WTC11 (cell line): Measurements from ENCODE around the gene TMEM156.

ENCODE experiments used
- CDX4 ChIP-seq: fragments of 250-450 bp; sonication (Bioruptor Pico); IDR thresholded peaks from 2 replicates; pipeline ENCODE4 v1.9.0; 2021; ENCODE audit warnings: moderate library complexity, mild to moderate bottlenecking, inconsistent platforms, borderline replicate concordance
- JAZF1 ChIP-seq: fragments of 250-450 bp; sonication (Bioruptor Pico); IDR thresholded peaks from 2 replicates; pipeline ENCODE4 v1.9.0; 2021; ENCODE audit warnings: moderate library complexity, mild to moderate bottlenecking, inconsistent platforms
- JUN ChIP-seq: sonication (generic); formaldehyde crosslinking; IDR thresholded peaks from 2 replicates; pipeline ENCODE4 v1.8.0; 2023; ENCODE audit warnings: mild to moderate bottlenecking, missing genetic modification reagents
- TEAD1 ChIP-seq: sonication (generic); formaldehyde crosslinking; IDR thresholded peaks from 2 replicates; pipeline ENCODE4 v1.8.0; 2022; ENCODE audit warnings: mild to moderate bottlenecking, missing genetic modification reagents
- ZBTB21 ChIP-seq: sonication (generic); formaldehyde crosslinking; IDR thresholded peaks from 2 replicates; pipeline ENCODE4 v1.8.1; 2023; ENCODE audit warnings: mild to moderate bottlenecking, missing genetic modification reagents, borderline replicate concordance
- TF ChIP-seq, protein P1 (sequence below): fragments of 200-600 bp; IDR thresholded peaks from 2 replicates; pipeline ENCODE4 v1.8.0; 2022; ENCODE audit warnings: antibody characterized with exemption
- TF ChIP-seq, protein P2 (sequence below): sonication (generic); formaldehyde crosslinking; IDR thresholded peaks from 2 replicates; pipeline ENCODE4 v1.8.1; 2023; ENCODE audit warnings: mild to moderate bottlenecking, missing genetic modification reagents, moderate library complexity

GRCh38 chr4:38939165-38939564 lies 93.0 kb downstream of the TMEM156 start:
- TF ChIP-seq, protein P1, sequence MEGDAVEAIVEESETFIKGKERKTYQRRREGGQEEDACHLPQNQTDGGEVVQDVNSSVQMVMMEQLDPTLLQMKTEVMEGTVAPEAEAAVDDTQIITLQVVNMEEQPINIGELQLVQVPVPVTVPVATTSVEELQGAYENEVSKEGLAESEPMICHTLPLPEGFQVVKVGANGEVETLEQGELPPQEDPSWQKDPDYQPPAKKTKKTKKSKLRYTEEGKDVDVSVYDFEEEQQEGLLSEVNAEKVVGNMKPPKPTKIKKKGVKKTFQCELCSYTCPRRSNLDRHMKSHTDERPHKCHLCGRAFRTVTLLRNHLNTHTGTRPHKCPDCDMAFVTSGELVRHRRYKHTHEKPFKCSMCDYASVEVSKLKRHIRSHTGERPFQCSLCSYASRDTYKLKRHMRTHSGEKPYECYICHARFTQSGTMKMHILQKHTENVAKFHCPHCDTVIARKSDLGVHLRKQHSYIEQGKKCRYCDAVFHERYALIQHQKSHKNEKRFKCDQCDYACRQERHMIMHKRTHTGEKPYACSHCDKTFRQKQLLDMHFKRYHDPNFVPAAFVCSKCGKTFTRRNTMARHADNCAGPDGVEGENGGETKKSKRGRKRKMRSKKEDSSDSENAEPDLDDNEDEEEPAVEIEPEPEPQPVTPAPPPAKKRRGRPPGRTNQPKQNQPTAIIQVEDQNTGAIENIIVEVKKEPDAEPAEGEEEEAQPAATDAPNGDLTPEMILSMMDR, result no peak
- TF ChIP-seq JUN (CRISPR knock-in tag), result no peak
- TF ChIP-seq, protein P2, sequence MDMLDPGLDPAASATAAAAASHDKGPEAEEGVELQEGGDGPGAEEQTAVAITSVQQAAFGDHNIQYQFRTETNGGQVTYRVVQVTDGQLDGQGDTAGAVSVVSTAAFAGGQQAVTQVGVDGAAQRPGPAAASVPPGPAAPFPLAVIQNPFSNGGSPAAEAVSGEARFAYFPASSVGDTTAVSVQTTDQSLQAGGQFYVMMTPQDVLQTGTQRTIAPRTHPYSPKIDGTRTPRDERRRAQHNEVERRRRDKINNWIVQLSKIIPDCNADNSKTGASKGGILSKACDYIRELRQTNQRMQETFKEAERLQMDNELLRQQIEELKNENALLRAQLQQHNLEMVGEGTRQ (CRISPR knock-in tag), result no peak
- no peak for TF ChIP-seq CDX4 (CRISPR knock-in tag)
- TF ChIP-seq TEAD1 (CRISPR knock-in tag), result no peak
- no peak for TF ChIP-seq ZBTB21
- no peak for TF ChIP-seq JAZF1 (CRISPR knock-in tag)
